GM12873 (cell line): Measurements from ENCODE around the gene ARHGAP26.

Experiments
- TF ChIP-seq, protein P1 (sequence below): IDR thresholded peaks from 2 replicates; pipeline ENCODE4 v1.5.1; 2012; ENCODE audit warnings: low read depth, mild to moderate bottlenecking, moderate library complexity, low read length, control low read depth; ENCODE audit not compliant: insufficient read depth; ENCODE audit errors: missing control alignments

The ARHGAP26 gene

DNA sequence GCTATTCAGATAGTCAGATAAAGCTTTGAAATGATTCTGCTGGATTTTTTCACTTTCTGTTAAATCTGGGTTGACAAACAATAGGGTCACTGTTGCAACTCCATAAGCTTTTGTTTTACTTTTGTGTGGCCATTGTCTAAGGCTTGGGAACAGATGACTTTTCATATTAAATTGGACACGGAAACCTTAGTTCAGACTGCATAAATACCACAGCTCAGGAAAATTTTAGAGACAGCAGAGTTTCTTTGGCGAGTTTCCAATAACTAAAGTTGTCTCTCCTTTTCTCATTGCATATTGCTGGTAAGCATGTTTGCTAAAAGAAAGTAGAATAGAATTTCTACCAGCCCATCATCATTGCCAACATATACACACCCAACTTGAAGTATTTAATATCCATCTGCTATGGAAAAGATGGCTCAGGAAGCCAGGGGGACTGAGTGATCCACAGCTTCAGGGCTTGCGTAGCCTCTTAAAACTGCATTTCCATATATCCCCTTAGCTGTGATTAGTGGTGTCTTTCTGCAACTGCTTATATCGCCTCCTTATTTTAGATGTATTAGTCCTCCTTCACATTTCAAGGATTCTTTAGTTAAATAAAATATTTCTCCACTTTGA is 168.2 kb downstream of the ARHGAP26 start:
- TF ChIP-seq, protein P1, sequence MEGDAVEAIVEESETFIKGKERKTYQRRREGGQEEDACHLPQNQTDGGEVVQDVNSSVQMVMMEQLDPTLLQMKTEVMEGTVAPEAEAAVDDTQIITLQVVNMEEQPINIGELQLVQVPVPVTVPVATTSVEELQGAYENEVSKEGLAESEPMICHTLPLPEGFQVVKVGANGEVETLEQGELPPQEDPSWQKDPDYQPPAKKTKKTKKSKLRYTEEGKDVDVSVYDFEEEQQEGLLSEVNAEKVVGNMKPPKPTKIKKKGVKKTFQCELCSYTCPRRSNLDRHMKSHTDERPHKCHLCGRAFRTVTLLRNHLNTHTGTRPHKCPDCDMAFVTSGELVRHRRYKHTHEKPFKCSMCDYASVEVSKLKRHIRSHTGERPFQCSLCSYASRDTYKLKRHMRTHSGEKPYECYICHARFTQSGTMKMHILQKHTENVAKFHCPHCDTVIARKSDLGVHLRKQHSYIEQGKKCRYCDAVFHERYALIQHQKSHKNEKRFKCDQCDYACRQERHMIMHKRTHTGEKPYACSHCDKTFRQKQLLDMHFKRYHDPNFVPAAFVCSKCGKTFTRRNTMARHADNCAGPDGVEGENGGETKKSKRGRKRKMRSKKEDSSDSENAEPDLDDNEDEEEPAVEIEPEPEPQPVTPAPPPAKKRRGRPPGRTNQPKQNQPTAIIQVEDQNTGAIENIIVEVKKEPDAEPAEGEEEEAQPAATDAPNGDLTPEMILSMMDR: no peak

DNA sequence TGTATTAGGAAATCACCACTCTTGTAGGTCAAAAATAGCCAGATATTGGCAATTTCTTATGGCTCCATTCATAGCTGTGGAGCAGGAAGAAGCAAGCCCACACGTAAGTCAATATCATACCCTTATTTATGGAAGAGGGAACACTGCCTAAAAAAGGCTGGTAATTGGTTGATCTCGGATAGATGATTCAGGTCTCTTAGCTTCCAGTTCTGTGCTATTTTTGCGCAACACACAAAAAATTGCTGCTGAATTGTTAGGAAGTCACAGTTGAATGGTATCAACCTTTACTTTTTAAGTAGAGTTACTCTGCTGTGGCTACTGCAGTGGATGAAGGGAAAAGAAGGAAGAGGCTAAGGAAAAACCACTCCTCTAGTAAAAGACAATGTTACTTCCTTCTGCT is 168.8 kb downstream of the ARHGAP26 start:
- TF ChIP-seq, protein P1: no peak

DNA sequence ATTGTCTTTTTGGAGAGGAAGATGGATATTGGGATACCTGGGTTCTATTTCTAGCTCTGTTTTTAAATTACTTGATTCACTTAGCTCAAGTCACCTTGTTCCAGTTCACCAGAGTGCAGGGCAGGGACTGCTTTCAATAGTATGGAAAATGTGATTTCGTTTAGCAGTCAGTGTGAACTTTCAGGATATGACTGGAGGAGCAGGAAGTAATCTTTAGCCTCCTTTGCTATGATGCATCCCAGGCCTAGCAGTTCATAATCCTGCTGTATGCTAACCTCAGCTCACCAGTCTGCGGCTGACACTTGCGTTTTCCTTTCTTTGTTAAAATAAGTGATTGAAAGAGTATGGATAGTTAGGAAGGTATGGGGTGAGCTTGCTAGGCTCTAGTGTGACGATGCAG is 169.7 kb downstream of the ARHGAP26 start:
- TF ChIP-seq, protein P1: no peak

DNA sequence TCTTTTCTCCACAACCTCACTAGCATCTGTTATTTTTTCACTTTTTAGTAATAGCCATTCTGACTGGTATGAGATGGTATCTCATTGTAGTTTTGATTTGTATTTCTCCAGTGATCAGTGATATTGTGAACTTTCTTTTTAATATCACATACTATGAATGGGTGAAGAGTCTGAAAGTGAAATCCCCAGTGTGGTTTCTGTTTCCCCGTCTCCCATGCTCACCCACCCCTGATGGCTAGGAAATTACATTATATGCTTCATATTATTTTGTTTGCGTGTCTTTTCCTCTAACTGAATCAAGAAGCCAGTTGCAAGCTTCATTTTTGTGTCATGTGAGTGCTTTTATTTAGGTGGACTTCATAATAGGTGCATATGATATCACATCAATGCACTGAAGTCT is 171.1 kb downstream of the ARHGAP26 start:
- TF ChIP-seq, protein P1: no peak

DNA sequence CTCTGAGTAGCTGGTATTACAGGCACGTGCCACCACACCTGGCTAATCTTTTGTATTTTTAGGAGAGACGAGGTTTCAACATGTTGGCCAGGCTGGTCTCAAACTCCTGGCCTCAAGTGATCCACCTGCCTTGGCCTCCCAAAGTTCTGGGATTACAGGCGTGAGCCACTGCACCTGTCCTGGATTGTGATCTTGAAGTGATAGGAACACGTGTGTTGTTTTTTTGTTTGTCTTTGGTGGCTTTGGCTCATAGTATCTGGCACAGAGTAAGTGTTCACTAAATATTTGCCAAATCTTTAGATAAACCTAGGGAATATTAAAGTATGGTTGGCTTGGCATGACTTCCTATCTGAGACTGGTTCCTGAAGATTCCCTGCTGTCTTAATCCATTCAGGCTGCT is 172.7 kb downstream of the ARHGAP26 start:
- TF ChIP-seq, protein P1: no peak

DNA sequence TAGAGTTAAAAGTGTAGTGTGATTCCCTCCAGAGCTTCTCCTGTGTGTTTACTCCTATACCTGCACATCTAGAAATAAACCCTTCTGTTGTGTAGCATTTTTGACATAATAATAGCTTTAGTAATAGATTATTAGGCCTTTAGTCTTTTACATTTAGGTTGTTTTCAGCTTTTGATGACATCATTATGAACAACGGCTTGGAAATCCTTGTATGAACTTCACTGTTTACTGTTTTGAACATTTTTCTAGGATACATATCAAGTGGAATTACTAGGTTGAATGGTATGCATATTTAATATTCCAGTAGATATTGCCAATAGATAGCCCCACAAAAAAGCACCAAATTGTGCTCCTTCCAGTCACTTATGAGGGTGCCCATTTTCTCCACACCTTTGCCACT is 174.0 kb downstream of the ARHGAP26 start:
- TF ChIP-seq, protein P1: no peak

DNA sequence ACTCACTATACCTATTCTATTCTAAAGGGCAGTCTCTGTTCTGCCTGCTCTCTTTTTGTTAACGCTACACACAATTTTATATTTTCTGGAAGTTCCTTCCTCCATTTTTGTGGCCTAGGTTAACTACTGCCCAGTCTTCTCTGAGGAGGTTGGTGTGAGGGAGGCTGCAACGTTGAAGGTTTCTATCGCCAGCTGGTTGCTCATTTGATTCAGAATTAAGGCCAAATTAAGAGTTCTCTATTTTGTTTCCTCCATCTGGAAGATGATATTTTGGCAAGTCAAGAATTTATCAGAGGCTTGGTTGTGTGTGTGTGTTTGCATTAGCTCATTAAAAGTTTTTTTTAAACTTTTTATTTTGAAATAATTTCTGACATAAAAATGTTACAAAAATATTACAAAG is 175.1 kb downstream of the ARHGAP26 start:
- TF ChIP-seq, protein P1: no peak

DNA sequence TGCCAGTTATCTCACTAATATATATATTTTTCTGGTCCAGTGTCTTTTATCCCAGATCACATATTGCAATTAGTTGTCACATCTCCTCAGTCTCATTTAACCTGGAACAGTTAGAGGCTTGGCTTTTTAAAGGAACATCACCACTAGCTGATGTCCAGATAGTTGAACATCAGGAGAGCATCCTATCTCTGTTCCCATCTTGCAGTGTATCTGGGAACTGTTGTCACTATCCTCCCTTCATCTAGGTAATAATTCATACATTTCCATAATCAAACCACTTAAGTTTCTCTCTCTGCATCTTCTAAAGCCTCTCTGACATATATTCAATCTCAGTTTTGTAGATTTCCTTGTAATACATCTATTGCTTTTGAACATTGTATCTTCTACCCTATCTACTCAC is 175.7 kb downstream of the ARHGAP26 start:
- TF ChIP-seq, protein P1: no peak
